Right lobe of liver (tissue), 6 donors: ENCODE results near the gene SRC. TPM values are rescaled to one million over a fixed set of nuclear protein-coding genes. Genes with fewer than 3 reads are reported as not detected.
A peak's percentile ranks its signal among the peaks of the same experiment; 100 is the strongest.

ENCODE experiments used
- ATAC-seq, 4 donors: fragments of 200-7000 bp; cut with Tn5 transposase; one replicate each; pipeline ENCODE4 v1.9.1; 2020; ENCODE audit warnings: mild to moderate bottlenecking in 4 of 4, moderate library complexity in 4 of 4
- DNase-seq, 3 donors: peaks; one replicate each; pipeline ENCODE4 v3.0.0-alpha.2; 2020
- H3K27ac ChIP-seq, 3 donors: fragments of 200-600 bp; one replicate each; pipeline ENCODE4 v1.8.0; 2022
- H3K27me3 ChIP-seq, 2 donors: fragments of 200-600 bp; one replicate each; pipeline ENCODE4 v1.8.0; 2022
- H3K36me3 ChIP-seq, 4 donors: fragments of 200-600 bp; sonication (generic) in 1 of 4; one replicate each; pipeline versions ENCODE4 v1.5.1 to v1.8.0; 2017 to 2022; ENCODE audit warnings: control low read depth in 1 of 4
- H3K4me1 ChIP-seq, 4 donors: fragments of 200-600 bp; sonication (generic) in 1 of 4; one replicate each; pipeline versions ENCODE4 v1.5.1 to v1.8.0; 2017 to 2022; ENCODE audit warnings: control low read depth in 1 of 4
- H3K4me3 ChIP-seq, 3 donors: fragments of 200-600 bp; one replicate each; pipeline ENCODE4 v1.8.0; 2022
- H3K9me3 ChIP-seq, 4 donors: fragments of 200-600 bp; sonication (generic) in 1 of 4; one replicate each; pipeline versions ENCODE4 v1.5.1 to v1.8.0; 2017 to 2022; ENCODE audit warnings: control low read depth in 1 of 4
- POLR2A ChIP-seq: fragments of 450-650 bp; IDR thresholded peaks from one replicate; pipeline ENCODE4 v1.6.1; 2017; ENCODE audit warnings: antibody characterized with exemption, mild to moderate bottlenecking
- WGBS: methylation state at CpG from one replicate; pipeline ENCODE4 v1.1.6; 2018; ENCODE audit warnings: low coverage, low lambda C conversion rate; ENCODE audit not compliant: insufficient coverage; ENCODE audit errors: missing lambda C conversion rate; 5-methylcytosine and 5-hydroxymethylcytosine counted together
- intact Hi-C, 2 donors: fragments of 100-400 bp; cut with DNase I; formaldehyde crosslinking; loops; one replicate each; pipeline versions ENCODE4 v1.11.2 to v1.14.1; 2022
- total RNA-seq, 6 experiments: library from RNA; depleted of rRNA in 2 of 6; stranded (reverse); fragments of >200 nt in 2 of 6; fragmentation: NEBNext Ultra II Directional in 3 of 6; extraction: Animal tissue kit (Norgen Biotek cat#: 25700) in 3 of 6; gene quantifications; one replicate each; pipeline versions ENCODE4 v1.1.0 to v1.2.4, GENCODE V29; 2016 to 2023
- TF ChIP-seq, protein P1 (sequence below), 4 donors: fragments of 200-600 bp in 3 of 4; fragments of 450-650 bp in 1 of 4; IDR thresholded peaks; one replicate each; pipeline versions ENCODE4 v1.5.1 to v1.8.0; 2016 to 2022; ENCODE audit warnings: antibody characterized with exemption in 4 of 4, mild to moderate bottlenecking in 2 of 4
- donor health status: DM: no; HTN: yes; CAD: no.
- donor health status: DM: no; HTN: no; CAD: no.
- donor health status: DM: no; HTN: no; CAD: no.
- donor health status: DM: no; HTN: yes; CAD: no.
- donor health status: DM: no; HTN: yes; CAD: no.

The SRC gene
- total RNA-seq, 6 experiments from 2014 or later: 3.1 to 17.3 (median 11.2) TPM

- peak; percentile 68 to 76 (median 69) for DNase-seq
- intact Hi-C loops: loop anchor here (5.0 kb wide), 1 partner anchor 112 kb away; no protein-coding TSS in a partner anchor
- H3K27me3 ChIP-seq: no peaks in the 10 kb centered on the region
- TF ChIP-seq, protein P1, sequence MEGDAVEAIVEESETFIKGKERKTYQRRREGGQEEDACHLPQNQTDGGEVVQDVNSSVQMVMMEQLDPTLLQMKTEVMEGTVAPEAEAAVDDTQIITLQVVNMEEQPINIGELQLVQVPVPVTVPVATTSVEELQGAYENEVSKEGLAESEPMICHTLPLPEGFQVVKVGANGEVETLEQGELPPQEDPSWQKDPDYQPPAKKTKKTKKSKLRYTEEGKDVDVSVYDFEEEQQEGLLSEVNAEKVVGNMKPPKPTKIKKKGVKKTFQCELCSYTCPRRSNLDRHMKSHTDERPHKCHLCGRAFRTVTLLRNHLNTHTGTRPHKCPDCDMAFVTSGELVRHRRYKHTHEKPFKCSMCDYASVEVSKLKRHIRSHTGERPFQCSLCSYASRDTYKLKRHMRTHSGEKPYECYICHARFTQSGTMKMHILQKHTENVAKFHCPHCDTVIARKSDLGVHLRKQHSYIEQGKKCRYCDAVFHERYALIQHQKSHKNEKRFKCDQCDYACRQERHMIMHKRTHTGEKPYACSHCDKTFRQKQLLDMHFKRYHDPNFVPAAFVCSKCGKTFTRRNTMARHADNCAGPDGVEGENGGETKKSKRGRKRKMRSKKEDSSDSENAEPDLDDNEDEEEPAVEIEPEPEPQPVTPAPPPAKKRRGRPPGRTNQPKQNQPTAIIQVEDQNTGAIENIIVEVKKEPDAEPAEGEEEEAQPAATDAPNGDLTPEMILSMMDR (IDR thresholded peaks at IDR 0.05): peak; percentile 86 to 94 (median 90)
- no peak for TF ChIP-seq POLR2A
- 13% methylated on average over 3 of the region's 42 CpGs for WGBS
- peak; percentile 73 to 85 (median 79) for ATAC-seq
- H3K4me3 ChIP-seq: peak overlapping the region; percentile 18 to 48 (median 38)
- H3K36me3 ChIP-seq: no peaks in the 10 kb centered on the region
- H3K9me3 ChIP-seq: no peaks in the 10 kb centered on the region
- H3K4me1 ChIP-seq: peaks cover 0 to 20% (median 1%) of the 10 kb centered on the region in 4 donors
- no peak overlapping the region for H3K27ac ChIP-seq
Observed at GRCh38 chr20:37384683-37385174, 38.8 kb downstream of the SRC start.

GRCh38 chr20:37385176-37385575 lies 39.2 kb downstream of the SRC start:
- peak in 1 of 3 donors; percentile 35 for DNase-seq
- intact Hi-C loops: loop anchor here (5.0 kb wide), 1 partner anchor 113 kb away; no protein-coding TSS in a partner anchor
- Histone ChIP-seq H3K27ac (no peak overlapping the region), H3K4me1 (peaks cover 0 to 17% (median 1%) of the 10 kb centered on the region in 4 donors), H3K9me3 (no peaks in the 10 kb centered on the region), H3K27me3 (no peaks in the 10 kb centered on the region), H3K36me3 (no peaks in the 10 kb centered on the region), H3K4me3 (no peak overlapping the region)
- 87% methylated on average over 11 of the region's 17 CpGs for WGBS
- TF ChIP-seq, protein P1 (IDR thresholded peaks at IDR 0.05): no peak
- TF ChIP-seq POLR2A: no peak
- no peak for ATAC-seq

GRCh38 chr20:37385659-37386504 lies 39.9 kb downstream of the SRC start:
- ATAC-seq (no peak), DNase-seq (peak; percentile 11 to 51 (median 41))
- Histone ChIP-seq H3K27me3 (no peaks in the 10 kb centered on the region), H3K9me3 (no peaks in the 10 kb centered on the region), H3K27ac (no peak overlapping the region), H3K4me3 (no peak overlapping the region), H3K36me3 (no peaks in the 10 kb centered on the region), H3K4me1 (peaks cover 0 to 10% (median 0%) of the 10 kb centered on the region in 4 donors)
- 87% methylated on average over 5 of the region's 25 CpGs for WGBS
- intact Hi-C loops: loop anchor here (5.0 kb wide), 1 partner anchor 114 kb away; no protein-coding TSS in a partner anchor
- TF ChIP-seq POLR2A: no peak
- TF ChIP-seq, protein P1 (IDR thresholded peaks at IDR 0.05): no peak

DNA sequence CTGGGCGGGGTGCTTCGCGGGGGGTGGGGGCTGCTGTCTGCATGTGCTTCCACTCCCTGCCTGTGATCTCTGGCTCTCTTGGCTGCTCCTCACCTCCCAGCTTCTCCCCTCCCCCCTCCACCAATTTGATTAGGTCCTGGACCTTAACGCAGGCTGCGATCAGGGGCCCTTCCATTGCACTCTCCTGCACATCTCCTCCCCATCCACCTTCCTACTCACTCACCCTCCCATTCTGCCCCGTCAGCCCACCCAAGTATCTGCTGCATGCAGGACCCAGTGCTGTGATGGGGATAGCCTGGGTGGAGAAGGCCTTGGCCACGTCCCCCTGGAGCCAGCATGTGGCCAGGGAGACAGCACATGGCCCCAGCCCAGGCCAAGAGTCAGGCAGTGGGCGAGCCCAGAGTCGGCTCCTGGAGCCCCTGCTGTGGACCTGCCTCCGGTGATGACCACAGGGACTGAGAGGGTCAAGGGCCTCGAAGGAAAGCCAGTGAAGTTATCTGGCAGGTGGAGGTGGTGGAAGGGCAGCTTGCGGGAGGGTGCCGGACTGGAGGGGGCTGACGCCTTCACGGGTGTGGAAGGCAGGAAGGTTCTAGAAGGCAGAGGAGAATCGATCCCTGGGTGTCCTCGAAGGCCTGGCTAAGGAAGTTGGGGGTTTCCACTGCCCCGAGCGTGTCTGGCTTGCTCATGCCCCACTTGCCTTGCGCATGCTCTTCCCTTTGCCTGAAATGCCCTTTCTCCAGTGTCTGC lies 40.7 kb downstream of the SRC start:
- WGBS: 80% methylated on average over 12 of the region's 20 CpGs
- no peak overlapping the region for H3K27ac ChIP-seq
- no peaks in the 10 kb centered on the region for H3K36me3 ChIP-seq
- ATAC-seq (no peak), DNase-seq (peak in 2 of 3 donors; percentile 9 to 38)
- H3K27me3 ChIP-seq: no peaks in the 10 kb centered on the region
- intact Hi-C loops: loop anchor here (5.0 kb wide), 1 partner anchor 114 kb away; no protein-coding TSS in a partner anchor
- no peak for TF ChIP-seq POLR2A
- TF ChIP-seq, protein P1 (IDR thresholded peaks at IDR 0.05): no peak
- H3K4me3 ChIP-seq: no peak overlapping the region
- H3K9me3 ChIP-seq: no peaks in the 10 kb centered on the region
- peaks cover 0 to 6% (median 0%) of the 10 kb centered on the region in 4 donors for H3K4me1 ChIP-seq
